Gastroesophageal sphincter (tissue), 3 donors: Measurements from ENCODE around the gene INTS2.

Experiments used
- CTCF ChIP-seq, 4 experiments: fragments of 200-600 bp in 2 of 4; fragments of 450-650 bp in 2 of 4; sonication (generic) in 1 of 4; IDR thresholded peaks; one replicate each; pipeline ENCODE4 v1.5.1; 2017 to 2019; ENCODE audit warnings: antibody characterized with exemption in 4 of 4, mild to moderate bottlenecking in 2 of 4, moderate library complexity in 2 of 4
- EP300 ChIP-seq: sonication (generic); formaldehyde crosslinking; IDR thresholded peaks from one replicate; pipeline ENCODE4 v1.6.1; 2017; ENCODE audit warnings: antibody characterized with exemption, mild to moderate bottlenecking
- POLR2A ChIP-seq, 2 donors: fragments of 450-650 bp; IDR thresholded peaks; one replicate each; pipeline ENCODE4 v1.6.1; 2017; ENCODE audit warnings: antibody characterized with exemption in 2 of 2, mild to moderate bottlenecking in 2 of 2, moderate library complexity in 1 of 2
- POLR2AphosphoS5 ChIP-seq: sonication (generic); formaldehyde crosslinking; IDR thresholded peaks from one replicate; pipeline ENCODE4 v1.6.1; 2017; ENCODE audit warnings: antibody characterized with exemption

- no peak for TF ChIP-seq CTCF (IDR thresholded peaks at IDR 0.05)
- TF ChIP-seq POLR2A (IDR thresholded peaks at IDR 0.05) = no peak
- no peak for TF ChIP-seq EP300
- TF ChIP-seq POLR2AphosphoS5 = no peak
Measured at GRCh38 chr17:61836266-61837174, 91.3 kb downstream of the INTS2 start.
